ENCODE results near the gene FBN2. TPM values are rescaled to one million over a fixed set of nuclear protein-coding genes. Genes with fewer than 3 reads are reported as not detected.
"Not testable (repeated sequence)": the region's sequence is repeated elsewhere in the genome, so short reads cannot be mapped to it uniquely, and the experiment has no call there.

Gene FBN2
- polyA plus RNA-seq, 1 experiment: 157 TPM

DNA sequence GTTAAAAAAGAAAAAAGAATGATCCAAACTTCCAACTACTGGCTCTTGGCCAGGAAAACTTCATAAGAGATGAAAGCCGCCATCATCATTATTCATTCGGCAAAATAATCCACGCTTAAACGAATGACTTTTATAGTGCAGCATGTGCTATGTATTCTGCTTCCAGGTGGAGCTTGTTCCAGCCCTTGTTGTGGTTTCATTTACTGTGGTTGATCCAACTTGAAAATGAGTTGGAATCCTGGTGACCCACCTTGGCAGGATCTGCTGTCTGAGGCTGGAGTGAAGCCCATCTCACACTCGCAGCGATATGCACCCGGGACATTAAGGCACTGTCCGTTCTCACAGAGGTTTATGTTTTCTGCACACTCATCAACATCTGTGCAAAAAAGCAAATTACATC lies 209.6 kb downstream of the FBN2 start:
- no peaks in the 10 kb centered on the region for H3K27me3 ChIP-seq (ENCODE audit: control insufficient read depth, insufficient read depth, low read length)
- no peak for TF ChIP-seq CTCF (IDR thresholded peaks at IDR 0.05; ENCODE audit: insufficient read depth, low read depth, low read length)
- no peak for DNase-seq (ENCODE audit: low read depth)
- CTCF ChIA-PET: no interaction called here
- H3K36me3 ChIP-seq (ENCODE audit: control insufficient read depth, insufficient read depth, low read length): peaks cover 17% of the 10 kb centered on the region
- POLR2A ChIA-PET: no interaction called here
- H3K4me3 ChIP-seq (ENCODE audit: low read depth, low read length): no peak overlapping the region

GRCh38 chr5:128328007-128328406 lies 210.0 kb downstream of the FBN2 start:
- Histone ChIP-seq H3K4me3 (ENCODE audit: low read depth, low read length) (no peak overlapping the region), H3K36me3 (ENCODE audit: control insufficient read depth, insufficient read depth, low read length) (peaks cover 16% of the 10 kb centered on the region), H3K27me3 (ENCODE audit: control insufficient read depth, insufficient read depth, low read length) (no peaks in the 10 kb centered on the region)
- ChIA-PET CTCF (interaction anchor here (0.7 kb wide), 1 partner anchor 104 kb away, joined by 5 read pairs; no protein-coding TSS in a partner anchor), POLR2A (no interaction called here)
- DNase-seq (ENCODE audit: low read depth): no peak
- TF ChIP-seq CTCF (IDR thresholded peaks at IDR 0.05; ENCODE audit: insufficient read depth, low read depth, low read length): no peak

DNA sequence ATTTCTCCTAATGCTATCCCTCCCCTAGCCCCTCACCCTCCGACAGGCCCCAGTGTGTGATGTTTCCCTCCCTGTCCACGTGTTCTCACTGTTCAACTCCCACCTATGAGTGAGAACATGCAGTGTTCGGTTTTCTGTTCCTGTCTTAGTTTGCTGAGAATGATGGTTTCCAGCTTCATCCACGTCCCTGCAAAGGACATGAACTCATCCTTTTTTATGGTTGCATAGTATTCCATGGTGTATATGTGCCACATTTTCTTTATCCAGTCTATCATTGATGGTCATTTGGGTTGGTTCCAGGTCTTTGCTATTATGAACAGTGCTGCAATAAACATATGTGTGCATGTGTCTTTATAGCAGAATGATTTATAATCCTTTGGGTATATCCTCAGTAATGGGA lies 216.6 kb downstream of the FBN2 start:
- H3K4me3 ChIP-seq (ENCODE audit: low read depth, low read length); CTCF ChIA-PET; H3K27me3 ChIP-seq (ENCODE audit: control insufficient read depth, insufficient read depth, low read length); H3K36me3 ChIP-seq (ENCODE audit: control insufficient read depth, insufficient read depth, low read length); POLR2A ChIA-PET; DNase-seq (ENCODE audit: low read depth): not testable (repeated sequence)

- no peak for DNase-seq (ENCODE audit: low read depth)
- Histone ChIP-seq H3K4me3 (ENCODE audit: low read depth, low read length) (no peak overlapping the region), H3K27me3 (ENCODE audit: control insufficient read depth, insufficient read depth, low read length) (no peaks in the 10 kb centered on the region), H3K36me3 (ENCODE audit: control insufficient read depth, insufficient read depth, low read length) (0 out of 2 replicates have a peak, but pooled peaks cover 3% of the 10 kb centered on the region)
- POLR2A ChIA-PET: no interaction called here
- no peak for TF ChIP-seq CTCF (IDR thresholded peaks at IDR 0.05; ENCODE audit: insufficient read depth, low read depth, low read length)
- CTCF ChIA-PET: no interaction called here
Measured at GRCh38 chr5:128318691-128319090, 219.4 kb downstream of the FBN2 start.

DNA sequence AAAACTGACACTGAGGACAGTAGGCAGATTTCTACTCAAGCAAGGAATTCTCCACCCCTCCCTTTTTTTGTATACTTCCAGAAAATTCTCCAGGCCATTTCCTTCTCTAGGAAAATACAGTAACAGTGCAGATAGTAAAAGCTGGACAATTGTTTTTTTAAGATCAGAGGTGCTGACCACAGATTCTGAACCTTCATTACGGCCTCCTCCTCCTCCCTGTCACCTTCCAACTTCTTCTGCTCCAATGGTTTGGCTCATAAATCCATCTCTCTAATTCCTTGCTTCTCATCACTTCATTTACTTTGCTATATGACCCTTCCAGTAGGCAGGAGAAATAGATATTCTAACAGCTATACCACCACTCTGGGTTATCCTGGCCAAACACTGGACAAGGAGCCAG lies 220.6 kb downstream of the FBN2 start:
- POLR2A ChIA-PET: no interaction called here
- Histone ChIP-seq H3K36me3 (ENCODE audit: control insufficient read depth, insufficient read depth, low read length) (0 out of 2 replicates have a peak, but pooled peaks cover 3% of the 10 kb centered on the region), H3K27me3 (ENCODE audit: control insufficient read depth, insufficient read depth, low read length) (no peaks in the 10 kb centered on the region), H3K4me3 (ENCODE audit: low read depth, low read length) (no peak overlapping the region)
- CTCF ChIA-PET: interaction anchor here (0.6 kb wide), 1 partner anchor 396 kb away, joined by 3 read pairs; no protein-coding TSS in a partner anchor
- no peak for TF ChIP-seq CTCF (IDR thresholded peaks at IDR 0.05; ENCODE audit: insufficient read depth, low read depth, low read length)
- no peak for DNase-seq (ENCODE audit: low read depth)

- TF ChIP-seq CTCF (IDR thresholded peaks at IDR 0.05; ENCODE audit: insufficient read depth, low read depth, low read length): no peak
- Histone ChIP-seq H3K27me3 (ENCODE audit: control insufficient read depth, insufficient read depth, low read length) (no peaks in the 10 kb centered on the region), H3K36me3 (ENCODE audit: control insufficient read depth, insufficient read depth, low read length) (peaks cover 6% of the 10 kb centered on the region; the same call in 1 of the 2 replicates), H3K4me3 (ENCODE audit: low read depth, low read length) (no peak overlapping the region)
- POLR2A ChIA-PET: no interaction called here
- no peak for DNase-seq (ENCODE audit: low read depth)
- CTCF ChIA-PET: no interaction called here
Measured at GRCh38 chr5:128315671-128316070, 222.4 kb downstream of the FBN2 start.
